ENCODE data around the gene SEMA3G.

Gene SEMA3G

GRCh38 chr3:52392216-52392930, 52.5 kb downstream of the SEMA3G start:
- DNase-seq (ENCODE audit: low read depth), result no peak
- no peak overlapping the region for H3K4me3 ChIP-seq (ENCODE audit: low read length)
- no peak for TF ChIP-seq CTCF (conservative IDR thresholded peaks at IDR 0.05; ENCODE audit: low read length)

- no peak for TF ChIP-seq CTCF (conservative IDR thresholded peaks at IDR 0.05; ENCODE audit: low read length)
- H3K4me3 ChIP-seq (ENCODE audit: low read length), result no peak overlapping the region
- DNase-seq (ENCODE audit: low read depth), result no peak
Measured at GRCh38 chr3:52391096-52391495, 53.8 kb downstream of the SEMA3G start.

DNA sequence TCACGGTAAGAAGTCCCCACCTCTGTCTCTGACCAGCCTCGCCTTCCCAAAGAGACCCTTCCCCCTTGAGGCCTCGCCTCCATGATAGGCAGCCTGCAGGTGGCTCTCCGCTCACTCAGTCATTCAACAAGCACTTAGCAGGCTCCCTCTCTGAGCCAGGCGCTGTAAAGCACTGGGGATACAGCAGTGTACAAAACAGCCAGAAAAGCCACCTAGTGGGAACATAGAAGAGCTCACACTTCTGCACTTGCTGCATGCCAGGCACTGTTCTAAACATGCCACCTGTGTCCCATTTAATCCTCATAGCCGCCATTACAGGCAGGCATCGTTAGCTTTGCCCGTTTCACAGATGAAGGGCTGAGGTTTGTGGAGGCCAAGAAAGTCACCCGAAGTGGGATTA, 56.0 kb downstream of the SEMA3G start:
- no peak overlapping the region for H3K4me3 ChIP-seq (ENCODE audit: low read length)
- no peak for TF ChIP-seq CTCF (conservative IDR thresholded peaks at IDR 0.05; ENCODE audit: low read length)
- no peak for DNase-seq (ENCODE audit: low read depth)

DNA sequence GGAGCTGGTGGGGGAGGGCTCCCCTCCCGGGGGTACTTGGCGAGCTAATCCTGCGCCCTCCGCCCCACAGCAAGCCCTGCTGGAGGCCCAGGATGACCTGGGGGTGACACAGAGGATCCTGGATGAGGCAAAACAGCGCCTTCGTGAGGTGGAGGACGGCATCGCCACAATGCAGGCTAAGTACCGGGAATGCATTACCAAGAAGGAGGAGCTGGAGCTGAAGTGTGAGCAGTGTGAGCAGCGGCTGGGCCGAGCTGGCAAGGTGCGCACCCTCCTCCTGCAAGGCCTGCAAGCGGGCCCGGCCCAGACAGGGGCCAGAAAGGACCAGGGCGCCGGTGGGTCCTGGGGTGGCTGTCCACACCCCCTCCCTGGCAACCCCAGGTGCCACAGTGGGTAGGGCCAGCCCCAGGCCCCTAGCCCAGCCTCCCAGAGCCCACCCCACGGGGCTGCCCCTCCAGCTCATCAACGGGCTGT, 56.5 kb downstream of the SEMA3G start:
- TF ChIP-seq CTCF (conservative IDR thresholded peaks at IDR 0.05; ENCODE audit: low read length), result no peak
- no peak for DNase-seq (ENCODE audit: low read depth)
- H3K4me3 ChIP-seq (ENCODE audit: low read length), result no peak overlapping the region

DNA sequence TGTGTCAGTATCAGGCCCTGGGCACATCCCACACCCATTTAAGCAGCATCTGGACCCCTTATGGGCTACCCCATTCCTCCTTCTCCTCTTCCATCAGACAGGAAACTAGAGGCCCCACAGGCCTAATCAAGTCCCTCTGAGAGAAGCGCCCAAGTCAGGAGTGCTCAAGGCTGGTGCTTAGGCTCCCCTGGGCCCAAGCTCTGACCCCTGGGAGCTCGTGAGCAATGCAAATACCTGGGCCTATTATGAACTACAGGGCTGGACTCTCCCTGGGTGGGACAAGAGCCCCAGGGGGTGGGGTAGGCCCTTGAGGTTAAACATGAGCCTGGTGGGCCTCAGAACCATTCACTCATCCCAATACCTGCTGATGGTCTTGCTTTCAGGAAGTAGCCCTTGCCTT, 57.4 kb downstream of the SEMA3G start:
- no peak for DNase-seq (ENCODE audit: low read depth)
- no peak overlapping the region for H3K4me3 ChIP-seq (ENCODE audit: low read length)
- no peak for TF ChIP-seq CTCF (conservative IDR thresholded peaks at IDR 0.05; ENCODE audit: low read length)

DNA sequence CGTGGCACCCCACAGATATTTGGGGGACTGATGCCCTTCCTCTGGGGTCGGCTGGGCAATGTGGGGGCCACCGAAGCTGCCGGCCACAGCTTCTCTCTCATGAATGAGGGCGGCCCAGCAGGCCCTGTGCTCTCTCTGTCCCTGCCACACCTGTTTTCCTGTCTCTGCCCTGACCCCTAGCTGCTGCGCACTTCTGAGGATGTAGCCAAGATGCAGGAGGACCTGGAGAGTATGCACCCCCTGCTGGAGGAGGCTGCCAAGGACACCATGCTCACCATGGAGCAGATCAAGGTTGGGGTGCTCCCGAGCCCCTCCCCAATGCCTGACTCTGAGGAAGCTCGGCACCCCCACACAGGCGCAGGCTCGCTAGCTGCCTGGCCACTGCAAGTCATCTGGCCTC, 59.7 kb downstream of the SEMA3G start:
- peak; percentile 12 for DNase-seq (ENCODE audit: low read depth)
- peak; percentile 49 for TF ChIP-seq CTCF (conservative IDR thresholded peaks at IDR 0.05; ENCODE audit: low read length)
- no peak overlapping the region for H3K4me3 ChIP-seq (ENCODE audit: low read length)

DNA sequence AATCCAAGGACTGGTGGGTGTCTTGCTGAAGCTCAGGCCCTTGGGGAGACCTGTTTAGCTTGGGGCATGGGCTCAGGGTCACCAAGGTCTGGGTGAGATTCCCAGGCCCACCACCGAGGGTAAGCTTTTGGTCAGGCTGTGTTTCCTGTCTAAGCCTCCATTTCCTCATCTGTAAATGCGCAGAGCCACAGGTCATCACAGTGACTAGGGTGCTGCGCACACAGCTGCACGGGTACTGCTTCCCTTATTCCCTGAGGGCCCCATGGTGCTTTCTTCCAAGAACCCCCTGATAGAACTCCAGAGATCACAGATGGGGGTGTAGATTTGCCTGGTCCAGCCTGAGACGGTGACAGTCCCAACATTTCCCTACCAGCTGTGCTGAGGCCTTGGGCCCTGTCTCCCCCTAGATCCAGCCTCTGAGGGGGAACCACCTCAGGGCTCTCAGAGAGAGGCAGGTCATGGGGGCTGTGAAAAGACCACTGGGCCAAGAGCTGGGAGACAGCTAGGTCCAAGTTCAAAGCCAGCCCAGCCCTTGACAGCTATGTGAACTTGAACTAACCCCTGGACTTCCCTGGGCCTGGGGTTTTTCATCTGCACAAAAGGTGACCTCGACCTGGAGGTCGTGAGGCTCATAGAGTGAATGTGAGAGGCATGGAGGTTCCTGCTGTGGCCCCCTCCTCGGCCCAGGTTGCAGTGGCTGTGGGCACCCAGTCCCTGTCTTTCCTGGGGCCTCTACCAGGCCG, 60.7 kb downstream of the SEMA3G start:
- no peak for DNase-seq (ENCODE audit: low read depth)
- no peak for TF ChIP-seq CTCF (conservative IDR thresholded peaks at IDR 0.05; ENCODE audit: low read length)

More for the DNA sequence above, 60.7 kb downstream of the SEMA3G start:
- no peak overlapping the region for H3K4me3 ChIP-seq (ENCODE audit: low read length)

Data from AG10803 (cell line).